Measurements from ENCODE around the gene GSX2. TPM values are rescaled to one million over a fixed set of nuclear protein-coding genes. Genes with fewer than 3 reads are reported as not detected.
"Not testable (repeated sequence)": the region's sequence is repeated elsewhere in the genome, so short reads cannot be mapped to it uniquely, and the experiment has no call there.

GSX2 gene
- total RNA-seq, 1 donor from 2014 or later = not detected

GRCh38 chr4:54107951-54108748 lies 8.2 kb downstream of the GSX2 start:
- no peak for DNase-seq
- H3K4me1 Mint-ChIP-seq = peaks cover 42% of the 10 kb centered on the region
- POLR2A ChIA-PET = interaction anchor here (0.6 kb wide), 1 partner anchor 174 kb away, joined by 8 read pairs; no protein-coding TSS in a partner anchor
- no peak overlapping the region for H3K27ac Mint-ChIP-seq
- H3K4me3 Mint-ChIP-seq = peak overlapping the region; percentile 77
- H3K27me3 Mint-ChIP-seq = peaks cover 68% of the 10 kb centered on the region
- H3K36me3 Mint-ChIP-seq (ENCODE audit: low read depth) = no peaks in the 10 kb centered on the region
- no peak for TF ChIP-seq CTCF (IDR thresholded peaks at IDR 0.05)
- CTCF ChIA-PET = interaction anchor here (0.7 to 1.4 kb wide), 2 partner anchors 126 to 958 kb away, joined by 3 to 4 read pairs; no protein-coding TSS in a partner anchor
- intact Hi-C loops (cut with micrococcal nuclease) = loop anchor here (2.0 to 10.0 kb wide), 2 partner anchors 13 to 403 kb away; no protein-coding TSS in a partner anchor
- no peaks in the 10 kb centered on the region for H3K9me3 Mint-ChIP-seq
- ATAC-seq (ENCODE audit: low read depth) = no peak

GRCh38 chr4:54109241-54110018 lies 9.5 kb downstream of the GSX2 start:
- Mint-ChIP-seq H3K27me3 (peaks cover 62% of the 10 kb centered on the region), H3K27ac (no peak overlapping the region), H3K9me3 (no peaks in the 10 kb centered on the region), H3K4me3 (peak overlapping the region; percentile 7), H3K4me1 (peaks cover 33% of the 10 kb centered on the region), H3K36me3 (ENCODE audit: low read depth) (no peaks in the 10 kb centered on the region)
- no peak for TF ChIP-seq CTCF (IDR thresholded peaks at IDR 0.05)
- CTCF ChIA-PET = interaction anchor here (1.4 kb wide), 1 partner anchor 125 kb away, joined by 3 read pairs; no protein-coding TSS in a partner anchor
- intact Hi-C loops (cut with micrococcal nuclease) = loop anchor here (1.0 to 10.0 kb wide), 3 partner anchors 10 to 405 kb away; no protein-coding TSS in a partner anchor
- DNase-seq (no peak), ATAC-seq (ENCODE audit: low read depth) (no peak)
- POLR2A ChIA-PET = no interaction called here

- ATAC-seq (ENCODE audit: low read depth) (no peak), DNase-seq (no peak)
- CTCF ChIA-PET = interaction anchor here (1.4 kb wide), 1 partner anchor 124 kb away, joined by 3 read pairs; no protein-coding TSS in a partner anchor
- POLR2A ChIA-PET = no interaction called here
- intact Hi-C loops (cut with micrococcal nuclease) = no loop called here
- H3K27ac Mint-ChIP-seq = no peak overlapping the region
- H3K9me3 Mint-ChIP-seq = peaks cover under 1% of the 10 kb centered on the region
- no peaks in the 10 kb centered on the region for H3K36me3 Mint-ChIP-seq (ENCODE audit: low read depth)
- peaks cover 57% of the 10 kb centered on the region for H3K27me3 Mint-ChIP-seq
- peak overlapping the region; percentile 2 for H3K4me3 Mint-ChIP-seq
- peaks cover 27% of the 10 kb centered on the region for H3K4me1 Mint-ChIP-seq
- no peak for TF ChIP-seq CTCF (IDR thresholded peaks at IDR 0.05)
These were observed 10.1 kb downstream of the GSX2 start for GRCh38 chr4:54110019-54110416.

GRCh38 chr4:54113206-54113605 lies 13.2 kb downstream of the GSX2 start:
- intact Hi-C loops (cut with micrococcal nuclease); H3K27ac Mint-ChIP-seq; H3K4me3 Mint-ChIP-seq; H3K36me3 Mint-ChIP-seq (ENCODE audit: low read depth); ATAC-seq (ENCODE audit: low read depth); CTCF ChIA-PET; H3K9me3 Mint-ChIP-seq; DNase-seq: not testable (repeated sequence)
- Mint-ChIP-seq H3K4me1 (peaks cover 22% of the 10 kb centered on the region), H3K27me3 (peaks cover 40% of the 10 kb centered on the region)
- POLR2A ChIA-PET = interaction anchor here (0.6 kb wide), 1 partner anchor 56 kb away, joined by 3 read pairs; no protein-coding TSS in a partner anchor

- CTCF ChIA-PET; H3K36me3 Mint-ChIP-seq (ENCODE audit: low read depth); intact Hi-C loops (cut with micrococcal nuclease); DNase-seq; H3K27ac Mint-ChIP-seq; H3K4me3 Mint-ChIP-seq; ATAC-seq (ENCODE audit: low read depth); H3K9me3 Mint-ChIP-seq; POLR2A ChIA-PET; H3K4me1 Mint-ChIP-seq: not testable (repeated sequence)
- peaks cover 15% of the 10 kb centered on the region for H3K27me3 Mint-ChIP-seq
These were observed 16.3 kb downstream of the GSX2 start for GRCh38 chr4:54116246-54116645.

All from activated B cell treated with CpG ODN at 0.5 μM for 24 hours (primary cell).